Left cardiac atrium (tissue), 4 donors: ENCODE data around the gene WNT8B. TPM values are rescaled to one million over a fixed set of nuclear protein-coding genes. Genes with fewer than 3 reads are reported as not detected.

Experiments used
- ATAC-seq, 2 donors: fragments of 200-7000 bp; cut with Tn5 transposase; one replicate each; pipeline ENCODE4 v1.9.1; 2020; ENCODE audit warnings: mild to moderate bottlenecking in 2 of 2, moderate library complexity in 2 of 2
- DNase-seq: peaks from one replicate; pipeline ENCODE4 v3.0.0-alpha.2; 2020
- intact Hi-C, 2 donors: fragments of 100-400 bp; cut with DNase I; formaldehyde crosslinking; loops; one replicate each; pipeline versions ENCODE4 v1.14.1 to v1.15.1; 2022 to 2023
- total RNA-seq, 2 donors: library from RNA; stranded (reverse); fragmentation: NEBNext Ultra II Directional; extraction: Animal tissue kit (Norgen Biotek cat#: 25700); gene quantifications; one replicate each; pipeline ENCODE4 v1.2.1, GENCODE V29; 2021
- donor health status: DM: no; HTN: yes; CAD: no.
- donor health status: DM: no; HTN: yes; CAD: no; lungs with severe emphysema.
- donor health status: DM: yes; HTN: yes; CAD: no.
- donor health status: Dilated cardiomyopathy.

WNT8B gene
- total RNA-seq, 2 donors from 2014 or later = not detected

- peak; percentile 88 to 90 for ATAC-seq
- peak; percentile 68 for DNase-seq
- intact Hi-C loops = no loop called here
These were observed 19.5 kb downstream of the WNT8B start for GRCh38 chr10:100482181-100482833.

- intact Hi-C loops = no loop called here
- ATAC-seq (no peak), DNase-seq (no peak)
These were observed 20.0 kb downstream of the WNT8B start for GRCh38 chr10:100482834-100483185.

- ATAC-seq (no peak), DNase-seq (no peak)
- intact Hi-C loops = no loop called here
These were observed 21.3 kb downstream of the WNT8B start for GRCh38 chr10:100483876-100484666.

GRCh38 chr10:100485366-100485765 lies 22.6 kb downstream of the WNT8B start:
- intact Hi-C loops = no loop called here
- DNase-seq (no peak), ATAC-seq (no peak)

- DNase-seq = no peak
- no peak for ATAC-seq
- intact Hi-C loops = no loop called here
These were observed 23.1 kb downstream of the WNT8B start for GRCh38 chr10:100485801-100486495.

- intact Hi-C loops = no loop called here
- DNase-seq = no peak
- no peak for ATAC-seq
These were observed 24.7 kb downstream of the WNT8B start for GRCh38 chr10:100487529-100487928.

- ATAC-seq = no peak
- intact Hi-C loops = no loop called here
- no peak for DNase-seq
These were observed 26.6 kb downstream of the WNT8B start for GRCh38 chr10:100489396-100489795.

- ATAC-seq (no peak), DNase-seq (no peak)
- intact Hi-C loops = no loop called here
These were observed 27.7 kb downstream of the WNT8B start for GRCh38 chr10:100490531-100490930.

GRCh38 chr10:100496567-100496966 lies 33.8 kb downstream of the WNT8B start:
- no peak for ATAC-seq
- DNase-seq = no peak
- intact Hi-C loops = no loop called here

- intact Hi-C loops = no loop called here
- no peak for ATAC-seq
- no peak for DNase-seq
These were observed 35.2 kb downstream of the WNT8B start for GRCh38 chr10:100498059-100498458.

- intact Hi-C loops = no loop called here
- ATAC-seq (no peak), DNase-seq (no peak)
These were observed 38.6 kb downstream of the WNT8B start for GRCh38 chr10:100501423-100501822.

- intact Hi-C loops = no loop called here
- ATAC-seq (no peak), DNase-seq (no peak)
These were observed 40.2 kb downstream of the WNT8B start for GRCh38 chr10:100502926-100503494.

GRCh38 chr10:100504096-100504495 lies 41.3 kb downstream of the WNT8B start:
- intact Hi-C loops = no loop called here
- ATAC-seq (no peak), DNase-seq (no peak)

- intact Hi-C loops = no loop called here
- no peak for DNase-seq
- no peak for ATAC-seq
These were observed 42.4 kb downstream of the WNT8B start for GRCh38 chr10:100505164-100505563.

- no peak for ATAC-seq
- DNase-seq = no peak
- intact Hi-C loops = no loop called here
These were observed 44.0 kb downstream of the WNT8B start for GRCh38 chr10:100506596-100507356.

GRCh38 chr10:100507357-100507732 lies 44.5 kb downstream of the WNT8B start:
- DNase-seq = no peak
- intact Hi-C loops = no loop called here
- no peak for ATAC-seq

- intact Hi-C loops = no loop called here
These were observed 45.5 kb downstream of the WNT8B start for GRCh38 chr10:100508266-100508665.

GRCh38 chr10:100508691-100509150 lies 45.9 kb downstream of the WNT8B start:
- ATAC-seq (peak; percentile 39 to 50), DNase-seq (no peak)
- intact Hi-C loops = no loop called here

More at GRCh38 chr10:100508266-100508665, 45.5 kb downstream of the WNT8B start:
- DNase-seq (no peak), ATAC-seq (no peak)

GRCh38 chr10:100509241-100509840 lies 46.5 kb downstream of the WNT8B start:
- intact Hi-C loops = no loop called here
- ATAC-seq (no peak), DNase-seq (no peak)
